Activated naive CD4-positive, alpha-beta T cell treated with anti-CD3 and anti-CD28 coated beads for 36 hours (primary cell): ENCODE results near the gene TCAP. TPM values are rescaled to one million over a fixed set of nuclear protein-coding genes. Genes with fewer than 3 reads are reported as not detected.

Experiments used
- CTCF ChIA-PET: fragments of 350-600 bp; sonication (Branson Sonifier 250); formaldehyde crosslinking; loops from one replicate; lab custom pipeline; 2021; ENCODE audit warnings: antibody characterized with exemption; lab: Charles Lee
- DNase-seq: peaks from one replicate; pipeline ENCODE4 v3.0.0-alpha.2; 2020
- H3K27ac Mint-ChIP-seq: one replicate; pipeline ENCODE4 v1.8.0; 2021; ENCODE audit warnings: mild to moderate bottlenecking, mixed read lengths
- H3K27me3 Mint-ChIP-seq: one replicate; pipeline ENCODE4 v1.8.0; 2021; ENCODE audit warnings: low read depth, mixed read lengths
- H3K36me3 Mint-ChIP-seq: one replicate; pipeline ENCODE4 v1.8.0; 2021; ENCODE audit warnings: low read depth, mixed read lengths
- H3K4me1 Mint-ChIP-seq: one replicate; pipeline ENCODE4 v1.8.0; 2021; ENCODE audit warnings: low read depth, mixed read lengths
- H3K4me3 Mint-ChIP-seq: one replicate; pipeline ENCODE4 v1.8.0; 2021; ENCODE audit warnings: mild to moderate bottlenecking, moderate library complexity, mixed read lengths
- H3K9me3 Mint-ChIP-seq: one replicate; pipeline ENCODE4 v1.8.0; 2021; ENCODE audit warnings: mixed read lengths
- intact Hi-C: fragments of 100-400 bp; cut with micrococcal nuclease; formaldehyde crosslinking; loops from one replicate; pipeline ENCODE4 v1.15.1; 2023
- total RNA-seq, 2 experiments: library from RNA; stranded (reverse); gene quantifications; one replicate each; pipeline ENCODE4 v1.2.3, GENCODE V29; 2021

Gene TCAP
- total RNA-seq, 2 experiments from 2014 or later, result 0.74 to 1.1 TPM

DNA sequence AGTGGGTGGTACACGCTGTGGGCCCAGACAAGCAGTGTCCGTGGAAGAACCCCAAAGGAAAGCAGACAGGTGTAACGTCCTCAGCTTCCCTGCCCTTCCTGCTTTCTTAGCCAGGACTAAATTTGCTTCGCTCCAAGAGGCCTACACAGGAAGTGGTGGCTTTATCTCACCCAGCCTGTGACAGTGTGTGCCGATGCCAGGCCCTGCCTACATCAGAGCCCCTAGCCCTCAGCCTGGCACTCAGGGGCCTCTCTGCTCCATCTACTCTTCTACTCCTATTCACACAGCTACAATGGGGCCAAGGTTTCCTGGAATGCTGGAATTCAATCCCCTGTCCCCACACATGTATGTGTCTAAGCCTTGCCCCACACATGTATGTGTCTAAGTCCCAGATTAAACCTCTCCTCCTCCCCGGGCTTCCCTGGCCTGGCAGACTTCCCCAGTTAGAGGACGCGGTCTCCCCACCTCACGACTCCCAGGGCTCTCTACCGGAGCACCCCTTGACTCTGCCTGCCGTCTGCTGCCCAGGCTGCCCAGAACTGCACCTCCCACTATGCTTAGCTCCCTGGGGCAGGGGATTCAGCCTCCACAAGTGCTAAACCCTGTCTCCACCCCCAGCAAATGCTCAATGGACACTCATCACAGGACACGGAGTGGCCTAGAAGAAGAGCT lies 14.5 kb downstream of the TCAP start:
- peak; percentile 58 for DNase-seq
- peaks cover 52% of the 10 kb centered on the region for H3K4me1 Mint-ChIP-seq
- H3K27me3 Mint-ChIP-seq, result no peaks in the 10 kb centered on the region
- H3K9me3 Mint-ChIP-seq, result no peaks in the 10 kb centered on the region
- CTCF ChIA-PET, result interaction anchor here (0.5 to 1.7 kb wide), 11 partner anchors 9 to 444 kb away, joined by 3 to 8 read pairs (median 4); partner anchors contain the start of genes MIEN1, PGAP3 and PNMT
- H3K36me3 Mint-ChIP-seq, result peaks cover 9% of the 10 kb centered on the region
- intact Hi-C loops, result loop anchor here (2.0 kb wide), 1 partner anchor 57 kb away; no protein-coding TSS in a partner anchor
- H3K4me3 Mint-ChIP-seq, result no peak overlapping the region
- H3K27ac Mint-ChIP-seq, result peak overlapping the region; percentile 83

DNA sequence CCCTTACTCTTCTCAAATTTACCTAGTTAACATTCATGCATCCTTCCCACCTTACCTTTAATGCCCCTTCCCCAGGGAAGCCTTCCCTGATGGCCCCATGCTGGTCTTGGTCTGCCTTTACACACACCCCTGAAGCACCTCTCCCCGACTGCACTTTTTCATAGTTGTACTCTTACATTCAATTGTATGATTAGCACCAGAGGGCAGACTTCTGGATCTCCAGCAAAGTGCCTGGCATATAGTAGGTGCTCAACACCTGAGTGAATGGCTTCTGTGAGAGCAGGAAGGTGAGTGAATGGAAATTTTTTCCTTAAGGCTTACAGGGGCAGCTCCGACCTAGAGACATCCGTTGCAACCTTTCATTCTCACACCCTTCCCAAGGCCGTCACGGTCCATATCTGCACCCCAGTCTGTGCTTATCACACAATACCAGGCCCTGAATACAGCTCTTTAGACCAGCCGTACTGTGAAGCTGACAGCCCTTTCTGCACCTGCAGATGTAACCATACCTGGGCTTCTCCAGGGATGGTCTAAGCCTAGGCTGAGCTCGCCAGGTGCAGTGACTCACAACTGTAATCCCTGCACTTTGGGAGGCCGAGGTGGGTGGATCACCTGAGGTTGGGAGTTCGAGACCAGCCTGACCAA lies 18.3 kb downstream of the TCAP start:
- H3K36me3 Mint-ChIP-seq, result peaks cover 13% of the 10 kb centered on the region
- no peak overlapping the region for H3K27ac Mint-ChIP-seq
- DNase-seq, result no peak
- intact Hi-C loops, result no loop called here
- CTCF ChIA-PET, result interaction anchor here (1.3 kb wide), 1 partner anchor 29 kb away, joined by 3 read pairs; no protein-coding TSS in a partner anchor
- no peaks in the 10 kb centered on the region for H3K9me3 Mint-ChIP-seq
- peaks cover 35% of the 10 kb centered on the region for H3K4me1 Mint-ChIP-seq
- H3K4me3 Mint-ChIP-seq, result no peak overlapping the region
- no peaks in the 10 kb centered on the region for H3K27me3 Mint-ChIP-seq

DNA sequence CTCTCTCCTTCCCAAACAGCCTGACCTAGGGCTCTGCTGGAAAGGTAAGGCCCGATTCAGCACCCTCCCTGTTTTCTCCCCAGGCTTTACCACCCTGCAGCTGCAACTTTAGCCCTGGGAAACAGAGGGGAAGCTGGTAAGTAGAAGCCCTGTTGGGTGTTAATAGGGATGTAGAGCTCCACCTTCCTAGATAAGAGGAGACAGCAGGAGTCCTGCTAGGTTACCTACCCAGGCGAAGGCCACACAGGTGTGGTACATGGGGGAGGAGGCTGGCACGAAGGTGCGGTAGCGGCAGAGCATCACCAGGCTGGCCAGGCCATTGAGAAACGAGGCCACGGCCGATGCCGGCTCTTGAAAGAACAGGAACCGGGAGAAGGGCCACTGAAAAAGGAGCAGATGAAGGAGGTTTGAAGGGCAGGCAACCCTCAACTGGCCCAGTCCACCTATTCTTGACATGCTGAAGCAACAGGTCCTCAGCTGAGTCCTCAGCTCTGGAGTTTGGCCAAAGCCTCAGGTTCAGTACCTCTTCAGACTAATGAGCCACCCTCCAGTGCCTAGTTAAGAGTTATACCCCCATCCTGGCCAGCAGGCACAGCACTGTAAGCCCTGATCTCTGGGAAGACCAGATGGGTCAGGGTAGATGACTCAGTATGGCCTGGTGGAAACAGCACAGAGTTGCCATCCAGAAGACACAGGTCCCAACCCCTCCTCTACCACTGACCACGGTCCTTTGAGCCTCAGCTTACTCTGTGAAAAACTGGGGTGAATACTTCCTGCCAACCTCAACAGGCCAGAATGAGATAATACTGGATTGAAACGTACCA lies 19.4 kb downstream of the TCAP start:
- Mint-ChIP-seq H3K4me1 (peaks cover 32% of the 10 kb centered on the region), H3K27me3 (no peaks in the 10 kb centered on the region), H3K9me3 (no peaks in the 10 kb centered on the region), H3K27ac (no peak overlapping the region), H3K36me3 (peaks cover 10% of the 10 kb centered on the region), H3K4me3 (no peak overlapping the region)
- intact Hi-C loops, result loop anchor here (5.0 kb wide), 2 partner anchors 47 to 178 kb away; partner anchors contain the start of genes IKZF3 and STARD3
- no peak for DNase-seq
- CTCF ChIA-PET, result interaction anchor here (1.1 kb wide), 1 partner anchor 31 kb away, joined by 3 read pairs; no protein-coding TSS in a partner anchor

DNA sequence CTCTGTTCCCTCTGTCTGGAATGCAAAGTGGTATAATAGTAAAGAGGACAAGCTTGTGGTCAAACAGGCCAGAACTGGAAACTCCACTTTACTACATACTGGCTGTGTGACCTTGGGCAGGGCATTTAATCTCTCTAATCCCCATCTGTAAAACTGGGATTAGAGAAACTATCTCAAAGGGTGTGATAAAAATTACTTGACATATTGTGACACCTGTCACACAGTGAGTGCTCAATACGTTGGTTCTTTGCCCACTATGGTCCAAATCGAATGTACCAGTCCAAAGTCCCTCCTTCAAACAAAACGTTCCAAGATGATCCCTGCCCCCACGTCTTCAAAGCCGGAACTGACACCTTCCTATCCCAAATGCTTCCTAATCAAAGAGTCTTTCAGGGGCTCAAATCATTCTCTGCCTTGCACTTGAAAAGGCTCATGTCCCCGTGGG lies 22.0 kb downstream of the TCAP start:
- H3K9me3 Mint-ChIP-seq, result no peaks in the 10 kb centered on the region
- H3K27me3 Mint-ChIP-seq, result no peaks in the 10 kb centered on the region
- peak overlapping the region; percentile 94 for H3K27ac Mint-ChIP-seq
- DNase-seq, result no peak
- intact Hi-C loops, result loop anchor here (2.0 to 5.0 kb wide), 3 partner anchors 50 to 175 kb away; partner anchors contain the start of genes IKZF3 and STARD3
- peaks cover 15% of the 10 kb centered on the region for H3K4me1 Mint-ChIP-seq
- peak overlapping the region; percentile 98 for H3K4me3 Mint-ChIP-seq
- CTCF ChIA-PET, result interaction anchor here (0.7 to 3.2 kb wide), 5 partner anchors 18 to 213 kb away, joined by 3 to 16 read pairs (median 4); partner anchors contain the start of gene PNMT
- peaks cover 10% of the 10 kb centered on the region for H3K36me3 Mint-ChIP-seq

DNA sequence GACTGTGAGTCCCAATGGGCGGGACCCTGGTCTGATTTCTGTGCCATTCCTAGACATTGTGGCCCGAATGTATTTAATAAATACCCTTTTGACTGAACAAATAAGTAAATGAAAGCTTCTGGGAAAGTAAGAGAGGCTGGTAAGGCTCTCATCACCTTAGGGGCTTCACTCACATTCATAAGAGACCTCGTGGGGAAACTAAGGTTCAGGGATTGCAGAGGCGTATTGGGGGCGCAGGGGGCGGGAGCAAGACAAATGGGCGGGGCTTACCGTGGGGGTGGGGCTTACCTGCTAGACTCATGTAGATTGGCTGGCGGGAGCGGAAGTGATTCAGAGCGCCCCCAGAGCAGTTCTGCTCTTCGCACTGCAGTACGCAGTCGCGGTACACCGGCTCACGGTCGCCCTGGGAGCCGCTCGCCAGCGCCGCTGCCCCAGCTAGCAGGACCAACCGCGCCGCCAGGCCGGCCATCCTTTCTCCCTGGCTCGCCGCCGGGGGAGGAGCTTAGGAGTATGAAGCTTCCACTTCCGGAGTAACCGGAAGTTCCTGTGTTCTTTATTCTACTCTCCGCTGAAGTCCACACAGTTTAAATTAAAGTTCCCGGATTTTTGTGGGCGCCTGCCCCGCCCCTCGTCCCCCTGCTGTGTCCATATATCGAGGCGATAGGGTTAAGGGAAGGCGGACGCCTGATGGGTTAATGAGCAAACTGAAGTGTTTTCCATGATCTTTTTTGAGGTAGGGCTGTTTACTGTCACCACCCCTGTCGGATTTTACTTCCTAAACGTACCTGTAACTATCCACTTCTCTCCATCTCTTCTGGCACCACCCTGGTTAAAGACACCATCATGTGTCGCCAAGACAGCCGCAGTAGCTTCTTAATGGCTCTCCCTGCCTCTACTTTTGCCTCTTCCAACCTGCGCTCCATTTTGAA lies 22.7 kb downstream of the TCAP start, which contains the start of gene PGAP3:
PGAP3 (minus strand) TSS at position 512 of the 929 bp plus-strand sequence; CDS start at position 469, 43 bp downstream.
- peak within 1 kb of the TSS; percentile 94 for H3K27ac Mint-ChIP-seq
- DNase-seq, result peak; percentile 89
- no peaks in the 10 kb centered on the region for H3K9me3 Mint-ChIP-seq
- peaks cover 15% of the 10 kb centered on the region for H3K4me1 Mint-ChIP-seq
- intact Hi-C loops, result loop anchor here (1.0 to 5.0 kb wide), 5 partner anchors 43 to 227 kb away; partner anchors contain the start of genes CDK12, IKZF3, MIEN1 and STARD3
- CTCF ChIA-PET, result interaction anchor here (0.6 to 3.2 kb wide), 10 partner anchors 8 to 449 kb away, joined by 3 to 16 read pairs (median 4); partner anchors contain the start of gene PNMT
- H3K36me3 Mint-ChIP-seq, result peaks cover 8% of the 10 kb centered on the region
- no peaks in the 10 kb centered on the region for H3K27me3 Mint-ChIP-seq
- H3K4me3 Mint-ChIP-seq, result peak within 1 kb of the TSS; percentile 98

DNA sequence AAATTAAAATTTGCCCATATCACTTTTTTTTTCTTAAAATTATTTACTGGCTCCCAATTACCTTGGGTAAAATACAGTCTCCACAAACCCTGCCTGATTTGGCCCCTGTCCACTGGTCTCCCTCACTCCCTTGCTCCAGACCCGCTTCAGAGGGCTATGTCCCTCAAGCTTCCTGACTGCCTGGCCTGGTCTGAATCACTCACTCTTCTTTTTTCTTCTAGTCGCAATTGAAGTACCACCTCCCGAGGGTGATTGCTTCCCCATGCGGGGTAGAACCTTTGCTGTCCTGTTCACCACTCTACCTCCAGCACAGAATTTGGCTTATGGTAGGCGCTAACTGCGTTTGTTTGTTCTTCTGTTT lies 23.3 kb downstream of the TCAP start:
- peaks cover 15% of the 10 kb centered on the region for H3K4me1 Mint-ChIP-seq
- intact Hi-C loops, result loop anchor here (1.0 to 5.0 kb wide), 4 partner anchors 42 to 227 kb away; partner anchors contain the start of genes CDK12, IKZF3, MIEN1 and STARD3
- H3K36me3 Mint-ChIP-seq, result peaks cover 4% of the 10 kb centered on the region
- peak overlapping the region; percentile 98 for H3K4me3 Mint-ChIP-seq
- DNase-seq, result no peak
- H3K9me3 Mint-ChIP-seq, result no peaks in the 10 kb centered on the region
- no peaks in the 10 kb centered on the region for H3K27me3 Mint-ChIP-seq
- CTCF ChIA-PET, result interaction anchor here (0.6 to 3.2 kb wide), 8 partner anchors 9 to 450 kb away, joined by 3 to 16 read pairs (median 4); partner anchors contain the start of gene PNMT
- H3K27ac Mint-ChIP-seq, result peak overlapping the region; percentile 94

DNA sequence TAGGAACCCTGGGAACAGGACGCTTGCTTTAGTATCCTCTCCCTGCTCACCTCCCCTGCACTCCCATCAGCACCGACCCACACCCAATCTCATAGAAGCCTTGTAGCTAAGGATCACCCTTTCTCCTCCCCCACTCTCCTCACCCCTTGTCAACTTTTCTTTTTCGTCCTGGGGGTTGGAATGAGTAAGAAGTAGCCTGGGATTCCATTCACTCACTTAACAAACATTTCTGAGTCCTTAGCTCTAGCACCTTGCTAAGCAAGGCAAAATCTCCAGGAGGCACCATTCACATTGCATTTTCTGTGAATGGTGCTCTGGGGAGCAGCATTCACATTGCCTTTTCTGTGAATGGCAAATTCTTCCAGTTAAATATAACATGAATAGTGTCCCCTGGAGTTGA lies 23.8 kb downstream of the TCAP start:
- no peak for DNase-seq
- intact Hi-C loops, result loop anchor here (1.0 to 5.0 kb wide), 4 partner anchors 42 to 228 kb away; partner anchors contain the start of genes CDK12, IKZF3, MIEN1 and STARD3
- no peaks in the 10 kb centered on the region for H3K27me3 Mint-ChIP-seq
- H3K9me3 Mint-ChIP-seq, result no peaks in the 10 kb centered on the region
- peak overlapping the region; percentile 94 for H3K27ac Mint-ChIP-seq
- peaks cover 15% of the 10 kb centered on the region for H3K4me1 Mint-ChIP-seq
- CTCF ChIA-PET, result interaction anchor here (1.0 to 3.2 kb wide), 4 partner anchors 9 to 154 kb away, joined by 3 to 16 read pairs (median 6); partner anchors contain the start of gene MIEN1
- peak overlapping the region; percentile 98 for H3K4me3 Mint-ChIP-seq
- peaks cover 4% of the 10 kb centered on the region for H3K36me3 Mint-ChIP-seq

DNA sequence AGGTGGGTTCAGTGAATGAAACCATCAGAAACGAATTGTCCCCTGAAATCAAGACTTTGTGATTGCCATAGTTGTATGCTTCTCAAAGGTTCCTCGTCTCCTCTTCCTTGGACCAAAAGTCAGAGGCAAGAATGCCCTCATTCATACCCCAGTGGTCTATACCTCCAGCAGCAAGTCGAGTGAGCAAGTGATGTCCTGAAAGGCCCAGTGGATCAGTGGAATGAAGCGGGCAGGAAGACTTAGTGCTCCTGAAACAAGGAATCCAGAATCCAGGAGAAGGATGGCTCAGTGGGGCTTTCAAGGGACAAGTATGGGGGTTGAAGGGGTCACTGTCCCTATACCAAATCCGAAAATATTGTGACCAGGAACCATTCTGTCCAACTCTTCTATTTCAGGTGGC lies 29.4 kb downstream of the TCAP start:
- H3K4me3 Mint-ChIP-seq, result no peak overlapping the region
- peaks cover 9% of the 10 kb centered on the region for H3K27me3 Mint-ChIP-seq
- no peaks in the 10 kb centered on the region for H3K36me3 Mint-ChIP-seq
- H3K4me1 Mint-ChIP-seq, result peaks cover 1% of the 10 kb centered on the region
- H3K9me3 Mint-ChIP-seq, result no peaks in the 10 kb centered on the region
- CTCF ChIA-PET, result no interaction called here
- no peak overlapping the region for H3K27ac Mint-ChIP-seq
- no peak for DNase-seq
- intact Hi-C loops, result no loop called here

DNA sequence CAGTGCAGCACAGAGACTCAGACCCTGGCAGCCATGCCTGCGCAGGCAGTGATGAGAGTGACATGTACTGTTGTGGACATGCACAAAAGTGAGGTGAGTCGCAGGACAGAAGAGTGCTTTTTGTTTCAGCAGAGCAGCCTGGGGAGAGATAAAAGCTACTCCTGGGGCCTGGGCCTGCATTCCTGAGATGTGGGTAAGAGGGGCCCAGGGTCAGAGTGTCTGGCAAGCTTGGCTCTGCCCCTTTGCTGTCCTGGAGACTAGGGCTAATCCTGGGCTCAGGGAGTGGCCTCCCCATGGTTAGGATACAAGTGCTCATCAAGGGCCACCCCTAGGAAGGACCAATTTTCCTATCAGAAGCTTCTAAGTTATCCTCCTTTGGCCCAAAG lies 29.9 kb downstream of the TCAP start:
- H3K36me3 Mint-ChIP-seq, result no peaks in the 10 kb centered on the region
- H3K4me1 Mint-ChIP-seq, result peaks cover 4% of the 10 kb centered on the region
- DNase-seq, result no peak
- H3K27ac Mint-ChIP-seq, result no peak overlapping the region
- intact Hi-C loops, result no loop called here
- no peak overlapping the region for H3K4me3 Mint-ChIP-seq
- CTCF ChIA-PET, result no interaction called here
- no peaks in the 10 kb centered on the region for H3K9me3 Mint-ChIP-seq
- peaks cover 11% of the 10 kb centered on the region for H3K27me3 Mint-ChIP-seq

DNA sequence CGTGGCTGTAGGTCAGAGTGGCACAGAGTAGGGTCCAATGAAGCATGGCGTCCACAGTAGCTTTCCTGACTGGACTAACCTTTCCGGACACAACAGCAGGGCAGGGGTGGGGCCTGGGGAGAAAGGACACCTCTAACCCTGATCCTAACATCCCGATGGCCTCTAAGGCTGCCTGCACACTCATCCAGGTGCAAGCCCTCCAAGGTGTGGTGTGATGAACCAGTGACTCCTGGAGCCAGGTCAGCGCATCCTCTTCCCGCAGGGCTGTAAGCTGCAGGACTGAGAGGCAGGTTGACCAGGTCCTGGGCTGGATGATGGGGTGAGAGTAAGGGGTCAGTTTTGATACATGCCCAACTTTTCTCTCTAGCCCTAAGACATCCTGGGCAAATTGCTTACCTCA lies 31.6 kb downstream of the TCAP start:
- no peaks in the 10 kb centered on the region for H3K9me3 Mint-ChIP-seq
- DNase-seq, result no peak
- intact Hi-C loops, result no loop called here
- no peak overlapping the region for H3K27ac Mint-ChIP-seq
- H3K27me3 Mint-ChIP-seq, result peaks cover 25% of the 10 kb centered on the region
- no peak overlapping the region for H3K4me3 Mint-ChIP-seq
- H3K36me3 Mint-ChIP-seq, result no peaks in the 10 kb centered on the region
- CTCF ChIA-PET, result interaction anchor here (0.8 kb wide), 1 partner anchor 42 kb away, joined by 3 read pairs; no protein-coding TSS in a partner anchor
- peaks cover 9% of the 10 kb centered on the region for H3K4me1 Mint-ChIP-seq

DNA sequence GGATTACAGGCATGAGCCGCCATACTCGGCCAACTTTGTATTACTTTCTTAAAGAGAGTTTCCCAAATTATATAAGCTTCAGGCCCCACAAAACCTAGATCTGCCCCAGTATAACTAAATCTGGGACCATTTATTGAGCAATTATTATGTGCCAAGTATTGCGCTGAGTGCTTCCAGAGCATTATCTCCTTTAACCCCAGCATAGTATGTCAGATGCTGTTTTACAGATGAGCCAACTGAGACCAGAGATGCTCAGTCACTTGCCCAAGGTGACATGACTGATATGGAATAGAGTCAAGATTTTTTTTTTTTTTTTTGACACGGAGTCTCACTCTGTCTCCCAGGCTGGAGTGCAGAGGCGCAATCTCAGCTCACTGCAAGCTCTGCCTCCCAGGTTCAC lies 32.8 kb downstream of the TCAP start:
- Mint-ChIP-seq H3K9me3 (no peaks in the 10 kb centered on the region), H3K4me1 (peaks cover 9% of the 10 kb centered on the region), H3K27ac (no peak overlapping the region), H3K4me3 (no peak overlapping the region), H3K27me3 (peaks cover 25% of the 10 kb centered on the region), H3K36me3 (no peaks in the 10 kb centered on the region)
- DNase-seq, result no peak
- CTCF ChIA-PET, result no interaction called here
- intact Hi-C loops, result no loop called here
